NCI-H2029 (cell line): Measurements from ENCODE around the gene NPY5R.

ENCODE experiments used
- DNase-seq: peaks from one replicate; lab custom pipeline; 2025; lab: John Stamatoyannopoulos, UW

NPY5R gene

DNA sequence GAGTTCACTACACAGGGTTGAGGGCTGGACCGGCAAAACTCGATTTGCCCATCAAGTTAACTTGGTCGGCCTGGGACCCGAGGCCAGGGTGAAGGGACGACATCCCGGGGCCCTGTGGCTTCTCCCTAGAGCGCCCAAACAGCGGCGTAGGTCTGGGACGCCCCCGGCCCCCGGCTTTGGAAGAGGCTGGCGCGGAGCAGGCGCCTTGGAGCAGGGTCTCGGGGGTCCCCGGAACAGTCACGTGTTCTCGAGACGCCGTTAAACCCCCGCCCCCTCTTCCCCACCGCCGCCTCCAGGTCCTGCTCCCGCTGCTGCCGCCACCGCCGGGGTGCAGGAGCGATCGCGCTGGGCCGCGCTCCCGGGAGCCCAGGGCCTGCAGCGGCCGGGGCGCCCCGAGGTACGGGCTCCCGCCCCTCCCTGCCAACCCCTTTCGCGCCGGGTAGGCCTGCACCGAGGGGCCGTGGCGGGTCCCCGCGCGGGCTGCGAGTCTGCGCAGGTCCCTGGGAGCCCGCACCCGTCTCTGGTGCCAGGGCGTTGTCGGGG, at the start of gene NPY5R:
Gene NPY5R (plus strand): TSS at position 289 of the 543 bp plus-strand sequence. CDS start 6,382 bp downstream, outside the sequence.
- no peak for DNase-seq

DNA sequence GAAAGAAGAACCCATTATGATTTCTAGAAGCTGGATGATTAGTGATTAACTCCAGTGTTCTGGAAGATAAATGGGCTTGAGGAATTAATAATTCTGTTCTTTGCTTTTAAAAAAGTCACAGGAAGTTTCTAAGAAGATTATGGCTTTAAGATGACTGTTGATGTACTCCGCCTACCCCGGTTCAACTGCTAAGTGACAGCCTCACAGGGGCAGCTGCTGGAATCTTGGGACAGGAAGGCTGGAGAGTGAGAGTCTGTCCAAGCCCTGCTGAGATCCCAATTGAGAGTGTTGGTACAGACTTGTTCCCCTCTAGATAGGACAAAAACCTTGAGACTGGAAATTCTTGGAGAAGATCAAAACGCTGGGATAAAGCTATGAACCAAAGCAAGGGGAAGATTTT, 48.6 kb upstream of the NPY5R start:
- no peak for DNase-seq

DNA sequence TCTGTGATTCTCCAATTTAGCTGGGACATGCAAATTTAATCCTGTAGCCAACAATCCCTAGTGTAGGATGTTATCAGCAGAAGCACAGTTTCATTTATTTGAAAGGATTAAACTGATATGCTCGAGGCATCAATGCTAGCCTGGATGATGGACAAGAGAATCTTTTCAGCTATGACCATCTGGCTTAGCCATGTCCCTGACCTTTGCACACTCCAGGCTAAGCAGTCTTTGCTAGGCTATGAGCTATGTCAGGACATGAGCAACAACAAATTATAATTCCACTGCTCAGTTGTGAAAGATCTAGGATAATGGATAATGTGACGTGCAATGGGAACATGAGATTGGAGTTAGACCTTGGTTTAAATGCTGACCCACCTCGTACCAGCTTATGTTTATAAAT, 43.2 kb upstream of the NPY5R start:
- DNase-seq = no peak

DNA sequence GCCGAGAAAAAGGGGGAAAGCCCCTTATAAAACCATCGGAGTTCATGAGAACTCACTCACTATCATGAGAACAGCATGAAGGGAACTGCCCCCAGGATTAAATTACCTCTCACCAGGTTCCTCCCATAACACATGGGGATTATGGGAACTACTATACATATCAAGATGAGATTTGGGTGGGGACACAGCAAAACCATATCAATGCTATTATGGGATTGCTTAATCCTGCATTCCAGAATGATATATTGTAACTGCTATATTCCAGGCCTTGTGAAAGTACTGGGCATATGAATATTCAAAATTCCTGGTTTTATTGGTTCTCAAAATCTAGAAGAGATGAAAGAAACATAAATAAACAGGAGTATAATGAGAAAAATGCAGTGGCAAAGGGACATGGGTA, 40.6 kb upstream of the NPY5R start:
- DNase-seq = no peak

DNA sequence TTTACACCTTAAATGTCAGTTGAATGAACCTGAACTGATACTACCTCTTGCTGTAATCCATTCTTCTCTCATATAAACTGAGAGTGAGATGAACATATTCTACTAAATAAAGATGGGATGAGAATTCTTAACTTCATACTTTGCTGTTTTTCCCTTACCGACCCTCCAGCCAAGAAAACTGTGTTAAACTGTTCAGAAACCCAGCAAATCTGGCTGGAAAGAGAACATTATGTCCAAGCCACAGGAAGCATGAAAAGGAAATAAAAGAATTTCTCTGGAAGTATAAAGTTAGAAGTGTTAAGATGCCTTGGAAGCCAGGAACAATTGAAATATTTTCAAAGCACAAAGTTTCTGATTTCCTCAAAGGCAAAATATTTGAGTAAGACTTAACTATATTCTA, 34.2 kb upstream of the NPY5R start:
- DNase-seq = no peak

DNA sequence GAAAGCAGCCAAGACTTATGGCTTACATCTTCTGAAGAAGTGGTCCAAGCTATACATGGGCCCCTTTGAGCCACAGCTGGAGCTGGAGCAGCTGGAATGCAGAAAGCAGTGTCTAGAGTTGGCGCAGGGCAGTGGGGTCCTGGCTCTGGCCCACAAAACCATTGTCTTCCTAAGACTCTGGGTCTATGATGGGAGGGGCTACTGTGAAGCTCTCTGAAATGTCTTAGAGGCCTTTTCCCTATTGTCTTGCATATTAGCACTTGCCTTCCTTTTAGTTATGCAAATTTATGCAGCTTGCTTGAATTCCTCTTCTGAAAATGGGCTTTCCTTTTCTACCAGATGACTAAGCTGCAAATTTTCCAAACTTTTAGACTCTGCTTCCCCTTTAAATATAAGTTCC, 26.6 kb upstream of the NPY5R start:
- DNase-seq = no peak

DNA sequence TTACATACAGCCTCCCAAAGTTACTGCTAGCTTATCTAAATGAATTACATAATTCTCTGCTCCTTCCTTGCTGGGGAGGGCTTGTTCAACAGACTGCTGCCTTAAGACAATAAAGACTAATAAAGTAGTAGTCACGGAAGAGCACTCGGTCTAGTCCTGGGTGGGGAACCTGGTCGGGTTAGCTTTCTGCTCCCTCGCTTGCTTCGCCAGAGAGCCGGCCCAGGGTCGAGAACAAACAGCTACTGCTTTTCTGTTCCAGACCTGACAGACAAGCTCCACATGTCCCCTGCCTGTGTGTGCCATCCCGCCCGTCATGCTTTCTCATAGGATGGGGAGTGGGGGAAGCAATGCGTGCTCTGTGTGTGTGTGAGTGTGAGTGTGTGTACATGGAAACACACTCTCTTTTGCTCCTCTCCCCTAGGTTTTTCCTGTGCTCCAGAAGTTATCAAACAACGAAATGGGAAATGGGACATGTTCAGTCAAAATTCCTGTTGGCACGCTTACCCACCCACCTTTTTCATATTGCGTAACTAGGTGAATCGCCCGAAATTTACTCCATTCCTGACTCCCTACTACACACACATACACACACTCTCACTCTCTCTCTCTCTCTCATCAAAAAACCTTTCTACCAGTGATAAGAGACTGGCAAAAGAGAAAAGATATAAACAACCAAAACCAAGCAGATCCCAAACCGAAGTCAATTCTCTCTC, 12.6 kb upstream of the NPY5R start:
- DNase-seq = no peak

DNA sequence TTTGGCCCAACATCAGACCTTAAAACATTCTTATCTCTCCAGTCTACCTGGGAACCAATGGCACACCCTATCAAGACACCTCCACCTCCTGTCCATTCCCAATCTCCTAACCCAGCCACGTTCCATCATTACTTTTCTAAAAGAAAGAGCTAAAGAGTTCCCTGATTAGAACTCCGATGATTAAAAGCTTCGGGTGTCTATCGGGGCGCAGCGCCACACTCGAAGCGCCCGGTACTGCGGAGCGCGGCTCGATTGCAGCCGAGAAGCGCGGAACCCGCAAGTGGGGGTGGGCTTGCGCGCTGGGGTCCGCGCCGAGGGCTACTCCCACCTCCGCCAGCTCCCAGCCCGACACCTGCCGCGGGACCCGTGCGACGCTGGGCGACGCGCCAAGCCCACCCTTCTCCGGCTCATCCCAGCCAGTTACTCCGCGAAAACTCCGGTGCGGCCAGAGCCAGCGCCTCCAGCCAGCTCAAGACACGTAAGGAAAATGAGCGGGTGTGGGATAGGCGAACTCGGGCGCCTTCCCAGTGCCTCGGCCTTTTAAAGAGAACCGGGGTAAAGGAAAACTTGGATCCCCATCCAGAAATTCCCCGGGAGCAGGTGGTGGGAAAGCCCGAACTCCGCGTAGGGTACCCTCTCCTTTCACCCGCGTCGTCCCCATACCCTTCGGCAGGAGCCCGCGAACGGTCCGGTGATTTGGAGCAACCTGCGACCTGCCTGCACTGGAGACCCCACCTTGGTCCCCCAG, 11.9 kb upstream of the NPY5R start:
- DNase-seq = no peak

DNA sequence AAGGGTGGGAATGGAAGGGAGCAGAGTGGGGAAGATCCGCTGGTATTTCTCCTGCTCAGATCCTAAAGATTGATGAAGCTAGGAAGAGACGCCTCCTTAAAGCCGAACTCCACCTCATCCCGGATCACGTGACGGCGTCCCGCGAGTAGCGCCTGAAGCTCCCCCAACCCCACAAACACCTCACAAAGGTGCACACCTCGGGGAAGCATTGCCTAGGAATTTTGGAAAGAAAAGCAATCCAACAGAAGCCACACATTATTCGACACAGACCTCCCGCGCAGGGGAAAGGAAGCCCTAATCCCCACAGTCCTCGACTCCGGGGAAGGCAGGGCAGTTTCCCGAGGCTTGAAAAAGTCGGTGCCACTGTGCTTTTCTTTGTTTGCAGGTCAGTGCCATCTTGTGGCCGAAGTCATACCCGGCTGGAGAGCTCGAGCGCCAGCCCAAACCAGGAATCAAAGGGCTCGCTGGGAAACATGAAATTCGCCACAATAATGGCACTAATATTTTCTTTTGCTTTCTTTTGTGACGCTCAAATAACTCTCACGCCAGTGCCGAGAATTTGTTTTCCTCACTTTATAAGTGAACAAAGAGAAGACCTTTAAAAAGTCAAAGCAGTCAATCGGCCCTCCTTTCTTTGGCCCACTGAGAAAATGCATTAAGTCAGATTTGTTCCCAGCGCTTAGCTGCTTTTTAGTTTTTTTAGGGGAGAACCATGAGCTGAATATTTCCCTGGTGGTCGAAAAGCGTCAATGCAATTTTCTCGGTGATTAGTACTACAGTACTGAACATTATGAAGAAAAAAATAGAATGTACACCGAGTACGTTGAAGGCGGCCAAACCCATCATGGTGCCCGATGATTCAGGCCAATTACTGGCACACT, 10.9 kb upstream of the NPY5R start, which contains the start of gene NPY1R:
Gene NPY1R (minus strand): TSS at position 71 of the 881 bp plus-strand sequence. CDS start 6,042 bp downstream, outside the sequence.
- peak; percentile 20 for DNase-seq

DNA sequence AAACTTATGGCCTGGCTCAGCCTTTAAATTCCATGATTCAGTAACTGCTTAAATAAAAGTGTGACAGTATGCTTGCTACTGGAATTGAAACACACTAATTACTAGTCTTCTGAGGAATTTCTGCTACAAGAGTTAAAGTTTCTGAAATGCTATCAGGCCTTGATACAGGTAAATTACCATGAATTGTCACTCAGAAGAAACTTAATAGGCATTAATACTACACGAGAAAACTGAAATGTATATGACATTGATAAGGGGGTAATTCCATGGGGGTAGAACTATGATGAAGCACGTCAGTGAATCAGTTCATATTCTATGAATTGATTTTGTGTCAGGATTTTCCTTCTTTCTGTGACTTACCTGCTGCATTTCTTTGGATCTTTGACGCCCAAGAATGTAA, 8.3 kb upstream of the NPY5R start:
- DNase-seq = no peak

DNA sequence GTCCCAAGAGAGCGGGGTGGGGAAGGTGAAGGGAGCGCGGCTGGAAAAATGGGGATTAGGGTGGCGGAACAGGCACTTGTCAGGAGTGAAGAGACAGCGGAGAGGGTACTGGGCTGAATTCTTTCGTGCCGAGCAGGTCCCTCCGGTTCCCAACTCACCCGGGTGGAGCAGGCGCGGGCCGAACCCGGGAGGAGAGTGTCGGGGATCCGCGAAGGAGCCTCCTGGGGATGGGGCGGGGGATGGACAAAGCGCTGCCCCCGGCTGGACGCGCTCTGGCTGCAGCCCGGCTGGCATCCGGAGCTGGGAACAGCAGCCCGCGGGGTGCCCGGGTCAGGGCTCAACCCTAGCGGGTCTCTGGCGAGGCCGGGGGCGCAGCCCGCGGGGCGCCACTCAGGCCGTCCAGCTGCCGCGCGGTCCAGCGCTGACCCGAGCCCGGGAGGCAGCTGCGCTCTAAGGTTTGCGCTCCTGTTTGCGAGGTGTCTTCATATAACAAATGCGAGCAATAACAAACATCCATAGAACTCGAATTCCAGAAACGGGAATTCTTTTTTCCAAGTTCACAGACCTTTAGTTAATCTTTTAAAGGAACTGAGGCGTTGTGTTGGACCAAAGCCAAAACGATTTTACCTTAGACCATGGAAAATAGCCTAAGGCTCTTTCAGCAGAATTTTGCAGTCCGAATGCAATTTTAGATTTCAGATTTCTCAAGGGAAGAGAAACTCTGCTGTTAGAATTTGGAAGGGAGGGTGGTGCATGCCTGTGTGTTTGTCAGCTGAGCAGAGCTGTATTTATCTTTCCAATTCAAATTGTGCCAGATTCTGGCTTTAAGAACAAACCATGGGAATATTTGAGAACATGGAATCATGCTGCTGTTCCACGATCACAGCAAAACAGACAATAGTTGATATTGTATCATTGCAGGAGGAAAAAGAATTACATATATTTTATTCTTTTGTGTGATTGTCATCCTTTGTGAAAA, 744 bp downstream of the NPY5R start:
- no peak for DNase-seq

DNA sequence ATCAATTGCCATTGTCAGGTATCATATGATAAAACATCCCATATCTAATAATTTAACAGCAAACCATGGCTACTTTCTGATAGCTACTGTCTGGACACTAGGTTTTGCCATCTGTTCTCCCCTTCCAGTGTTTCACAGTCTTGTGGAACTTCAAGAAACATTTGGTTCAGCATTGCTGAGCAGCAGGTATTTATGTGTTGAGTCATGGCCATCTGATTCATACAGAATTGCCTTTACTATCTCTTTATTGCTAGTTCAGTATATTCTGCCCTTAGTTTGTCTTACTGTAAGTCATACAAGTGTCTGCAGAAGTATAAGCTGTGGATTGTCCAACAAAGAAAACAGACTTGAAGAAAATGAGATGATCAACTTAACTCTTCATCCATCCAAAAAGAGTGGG, 7.0 kb downstream of the NPY5R start:
- DNase-seq = no peak

DNA sequence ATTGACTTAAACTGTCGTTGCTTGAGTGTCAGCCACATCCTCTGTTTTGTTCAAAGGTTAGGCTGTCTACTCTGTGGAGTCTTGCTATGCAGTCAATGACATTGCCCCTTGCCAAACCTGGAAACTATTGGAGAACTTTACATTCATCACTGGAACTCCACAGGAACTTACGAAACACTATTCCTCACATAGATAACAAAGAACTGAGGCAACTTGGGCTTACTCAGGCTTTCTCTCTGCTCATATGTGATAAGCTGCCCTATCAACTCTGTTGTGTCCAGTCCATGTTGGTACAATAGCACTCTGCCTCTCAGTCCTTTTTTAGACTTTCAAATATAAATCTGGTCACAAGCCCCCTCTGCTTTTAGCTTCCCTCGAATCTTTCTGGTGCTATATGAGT, 9.4 kb downstream of the NPY5R start:
- DNase-seq = no peak

DNA sequence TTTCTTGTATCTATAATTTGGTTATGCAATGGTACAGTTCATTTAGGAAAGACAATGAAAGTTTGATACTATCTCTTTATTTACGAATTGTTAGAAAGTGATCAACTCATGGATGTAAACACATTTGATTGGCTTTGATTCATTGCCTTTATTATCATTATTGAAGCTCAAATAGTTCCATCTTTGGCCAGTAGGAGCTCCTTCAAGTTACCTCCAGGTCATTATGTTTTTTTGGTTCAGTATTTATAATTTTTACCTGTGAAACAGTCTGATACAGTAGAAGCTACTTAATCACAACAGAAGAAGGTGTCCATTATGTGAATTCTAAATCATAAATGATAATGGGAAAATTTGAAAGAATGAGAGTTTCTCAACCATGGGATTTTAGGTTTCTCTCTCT, 12.4 kb downstream of the NPY5R start:
- no peak for DNase-seq

DNA sequence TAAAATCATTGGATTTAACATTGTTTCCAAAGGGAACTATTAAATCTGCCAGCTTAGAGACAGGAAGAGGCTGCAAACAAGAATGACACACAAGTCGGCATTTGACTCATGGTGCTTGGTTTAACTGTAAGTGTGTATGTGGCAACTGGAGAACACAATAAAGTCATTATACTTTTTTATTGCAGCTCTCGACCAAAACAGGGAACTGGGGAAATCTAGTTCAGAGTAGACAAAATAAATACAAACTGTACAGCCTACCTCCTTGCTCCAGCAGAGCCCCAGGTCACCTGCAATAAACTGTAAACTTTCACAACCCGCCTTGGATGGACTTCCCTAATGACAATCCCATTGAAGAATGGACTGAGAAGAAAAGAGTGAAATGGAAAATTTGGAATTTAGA, 24.0 kb downstream of the NPY5R start:
- no peak for DNase-seq

DNA sequence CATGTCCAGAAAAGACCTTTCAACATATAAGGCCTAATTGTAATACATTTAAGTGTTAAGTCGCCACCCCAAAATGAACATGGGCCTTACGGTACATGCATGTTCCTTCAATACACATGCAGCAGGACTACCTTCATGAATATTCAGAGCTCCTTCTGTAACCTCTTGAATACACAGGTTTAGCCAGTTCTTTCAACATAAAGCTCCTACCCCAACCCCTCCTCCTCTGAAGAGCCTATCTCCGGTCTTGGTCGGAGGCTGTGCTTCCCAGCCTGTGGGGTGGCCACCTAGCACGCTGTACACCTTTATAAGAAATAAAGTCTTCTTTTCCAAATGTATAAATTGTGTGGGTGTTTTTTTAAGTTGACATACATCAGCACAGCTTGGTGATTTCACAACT, 28.3 kb downstream of the NPY5R start:
- DNase-seq = no peak

DNA sequence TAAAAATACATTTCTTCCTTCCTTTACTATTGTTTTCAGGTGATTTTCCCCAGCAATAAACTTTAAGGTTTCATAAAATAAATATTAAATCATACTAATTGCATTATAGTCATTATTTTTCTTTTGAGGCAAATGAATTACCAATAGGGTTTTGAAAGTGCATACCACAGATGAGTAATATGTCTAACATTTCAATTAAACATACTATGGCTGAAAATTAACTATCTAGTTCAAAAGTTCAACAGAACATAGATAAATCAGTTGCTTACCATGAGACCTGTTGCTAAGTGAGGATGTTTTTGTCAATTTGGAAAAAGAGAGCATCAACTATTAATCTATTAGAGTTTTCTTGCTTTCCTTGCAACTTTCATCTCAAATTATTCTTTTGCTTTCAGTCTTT, 35.0 kb downstream of the NPY5R start:
- no peak for DNase-seq

DNA sequence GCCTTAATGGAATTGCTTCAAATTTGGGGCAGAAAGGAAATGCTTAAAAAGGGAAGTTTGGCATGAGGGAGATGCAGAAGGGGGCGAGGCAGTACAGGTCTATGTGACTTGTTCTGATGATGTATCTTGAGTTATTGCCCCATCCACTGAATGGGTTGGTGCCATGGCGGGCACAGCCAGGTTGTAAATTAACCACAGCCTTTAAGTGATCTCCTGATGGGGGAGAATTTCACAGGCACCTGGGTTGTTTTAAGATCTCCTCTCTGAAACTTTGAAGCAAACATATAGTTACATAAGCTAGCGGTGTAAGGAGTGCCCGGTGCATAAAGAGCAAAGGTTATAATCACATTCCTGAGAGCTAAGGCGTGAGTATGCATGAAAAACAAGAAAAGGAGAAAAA, 37.0 kb downstream of the NPY5R start:
- DNase-seq = no peak

DNA sequence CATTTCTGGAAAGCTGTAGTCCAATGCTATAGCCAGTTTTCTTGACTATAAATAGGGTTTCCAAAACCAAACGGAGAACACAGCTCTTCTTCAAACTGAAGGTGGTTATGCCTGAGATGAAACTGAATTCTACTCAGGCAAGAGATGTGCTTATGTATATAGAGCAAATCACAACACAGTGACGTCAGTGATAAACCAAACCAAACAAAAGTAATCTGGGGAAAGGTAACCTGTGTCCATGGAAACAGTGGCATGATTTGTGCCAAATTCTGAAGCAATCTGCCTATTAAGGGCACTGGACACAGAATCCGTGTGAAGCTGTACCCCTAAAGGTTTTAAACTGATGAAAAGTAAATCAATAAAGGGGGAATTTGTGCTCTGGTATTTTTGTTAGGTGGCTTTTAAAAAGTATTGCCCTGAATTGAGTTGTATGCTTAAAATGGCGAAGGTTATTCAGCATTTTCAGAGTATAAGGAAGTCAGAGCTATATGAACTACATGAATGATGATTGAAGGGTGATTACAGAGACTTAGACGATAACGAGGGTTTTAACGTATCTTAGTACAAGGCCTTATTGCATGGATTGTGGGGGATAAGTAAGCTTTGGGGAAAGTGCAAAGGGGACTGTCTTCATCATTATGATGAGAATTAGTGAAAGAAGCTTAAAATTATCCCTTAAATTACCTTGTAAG, 38.6 kb downstream of the NPY5R start:
- no peak for DNase-seq

DNA sequence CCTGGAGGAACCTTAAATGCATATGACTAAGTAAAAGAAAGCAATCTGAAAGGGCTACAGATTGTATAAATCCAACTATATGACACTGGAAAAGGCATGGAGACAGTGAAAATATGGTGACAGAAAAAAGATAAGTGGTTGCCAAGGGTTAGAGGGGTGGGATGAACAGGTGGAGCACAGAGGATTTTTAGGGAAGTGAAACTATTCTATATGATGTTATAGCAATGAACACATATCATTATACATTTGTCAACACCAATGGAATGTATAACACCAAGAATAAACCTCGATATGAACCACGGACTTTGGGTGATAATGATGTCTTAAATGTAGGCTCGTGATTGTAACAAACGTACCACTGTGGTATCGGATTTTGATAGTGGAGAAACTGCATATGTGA, 40.7 kb downstream of the NPY5R start:
- DNase-seq = no peak

DNA sequence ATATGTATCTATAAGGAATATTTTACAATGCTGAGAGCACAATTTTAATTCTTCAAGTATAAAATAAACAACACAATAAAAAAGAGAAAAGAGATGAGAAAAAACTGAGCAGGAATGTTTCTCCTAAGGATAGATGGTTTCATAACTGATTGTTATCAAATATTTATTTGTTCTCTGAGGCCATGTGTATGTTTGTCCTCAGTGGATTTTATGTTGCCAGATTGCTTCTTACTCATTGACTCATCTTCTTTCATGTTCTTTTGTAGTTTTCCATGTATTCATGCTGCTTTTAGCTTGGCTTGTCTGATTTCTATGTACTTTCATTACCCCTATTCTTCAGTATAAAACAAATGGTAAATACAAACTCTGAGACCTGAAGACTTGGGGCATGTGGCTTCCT, 41.2 kb downstream of the NPY5R start:
- DNase-seq = no peak
